Activated CD4-positive, alpha-beta memory T cell treated with anti-CD3 and anti-CD28 coated beads, Interleukin-2, amount 10 ng/mL, durations not matched to agents 7 days and 5 days (primary cell): ENCODE results near the gene ARSG. TPM values are rescaled to one million over a fixed set of nuclear protein-coding genes. Genes with fewer than 3 reads are reported as not detected.
"Not testable (repeated sequence)": the region's sequence is repeated elsewhere in the genome, so short reads cannot be mapped to it uniquely, and the experiment has no call there.

Experiments
- CTCF ChIA-PET: fragments of 350-600 bp; sonication (Branson Sonifier 250); formaldehyde crosslinking; loops from one replicate; lab custom pipeline; 2021; ENCODE audit warnings: antibody characterized with exemption, inconsistent platforms; lab: Charles Lee
- POLR2A ChIA-PET: fragments of 350-600 bp; sonication (Branson Sonifier 250); formaldehyde crosslinking; loops from one replicate; lab custom pipeline; 2021; ENCODE audit warnings: antibody characterized with exemption; lab: Charles Lee
- DNase-seq: peaks from one replicate; pipeline ENCODE4 v3.0.0-alpha.2; 2020
- H3K27ac Mint-ChIP-seq: one replicate; pipeline ENCODE4 v1.8.0; 2021; ENCODE audit warnings: mild to moderate bottlenecking, mixed read lengths
- H3K27me3 Mint-ChIP-seq: one replicate; pipeline ENCODE4 v1.8.0; 2021; ENCODE audit warnings: mixed read lengths
- H3K36me3 Mint-ChIP-seq: one replicate; pipeline ENCODE4 v1.8.0; 2021; ENCODE audit warnings: low read depth, mixed read lengths
- H3K4me1 Mint-ChIP-seq: one replicate; pipeline ENCODE4 v1.8.0; 2021; ENCODE audit warnings: mixed read lengths
- H3K4me3 Mint-ChIP-seq: one replicate; pipeline ENCODE4 v1.8.0; 2021; ENCODE audit warnings: mild to moderate bottlenecking, mixed read lengths
- H3K9me3 Mint-ChIP-seq: one replicate; pipeline ENCODE4 v1.8.0; 2021; ENCODE audit warnings: mixed read lengths
- total RNA-seq, 2 experiments: library from RNA; stranded (reverse); gene quantifications; one replicate each; pipeline ENCODE4 v1.2.3, GENCODE V29; 2021

The ARSG gene
- total RNA-seq, 2 experiments from 2014 or later = 13.5 to 16.8 TPM

DNA sequence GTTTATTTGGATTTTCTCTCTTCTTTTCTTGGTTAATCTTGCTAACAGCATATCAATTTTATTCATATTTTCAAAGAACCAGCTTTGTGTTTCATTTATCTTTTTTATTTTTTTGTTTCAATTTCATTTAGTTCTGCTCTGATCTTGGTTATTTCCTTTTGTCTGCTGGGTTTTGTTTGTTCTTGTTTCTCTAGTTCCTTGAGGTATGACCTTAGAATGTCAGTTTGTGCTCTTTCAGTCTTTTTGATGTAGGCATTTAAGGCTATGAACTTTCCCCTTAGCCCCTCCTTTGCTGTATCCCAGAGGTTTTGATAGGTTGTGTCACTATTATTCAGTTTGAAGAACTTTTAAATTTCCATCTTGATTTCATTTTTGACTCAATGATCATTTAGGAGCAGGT lies 123.6 kb downstream of the ARSG start:
- H3K9me3 Mint-ChIP-seq = peaks cover 20% of the 10 kb centered on the region
- POLR2A ChIA-PET = interaction anchor here (0.8 to 1.8 kb wide), 6 partner anchors 13 to 209 kb away, joined by 3 to 9 read pairs (median 3); partner anchors contain the start of genes ARSG and SLC16A6
- CTCF ChIA-PET = interaction anchor here (1.1 to 2.2 kb wide), 3 partner anchors 17 to 128 kb away, joined by 3 to 9 read pairs (median 5); no protein-coding TSS in a partner anchor
- peak overlapping the region; percentile 18 for H3K27ac Mint-ChIP-seq
- not testable (repeated sequence) for H3K27me3 Mint-ChIP-seq, DNase-seq
- peak overlapping the region; percentile 88 for H3K4me3 Mint-ChIP-seq
- H3K4me1 Mint-ChIP-seq = peaks cover 25% of the 10 kb centered on the region
- H3K36me3 Mint-ChIP-seq = peaks cover 48% of the 10 kb centered on the region

DNA sequence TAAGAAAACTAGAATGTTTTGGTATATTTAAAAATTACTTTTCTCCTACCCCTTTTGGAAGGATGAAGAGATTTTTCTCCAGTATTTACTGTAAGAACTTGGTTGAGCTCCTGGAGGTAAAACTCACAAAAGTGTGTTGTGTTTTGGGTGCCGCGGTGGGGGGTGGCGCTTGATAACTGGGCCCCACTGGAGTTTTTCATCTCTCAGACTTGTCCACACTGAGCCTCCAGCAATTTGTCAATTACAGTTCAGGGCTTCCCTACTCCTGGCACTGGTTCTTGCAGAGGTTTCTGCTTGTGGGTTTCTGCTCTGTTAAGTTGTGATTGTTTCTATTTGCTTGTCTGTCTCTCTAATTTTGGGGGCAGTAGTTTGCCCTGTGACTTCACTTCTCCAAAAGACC lies 126.0 kb downstream of the ARSG start:
- Mint-ChIP-seq H3K27ac (no peak overlapping the region), H3K36me3 (peaks cover 62% of the 10 kb centered on the region), H3K4me1 (peaks cover 25% of the 10 kb centered on the region), H3K9me3 (peaks cover 15% of the 10 kb centered on the region), H3K4me3 (no peak overlapping the region), H3K27me3 (no peaks in the 10 kb centered on the region)
- CTCF ChIA-PET = interaction anchor here (1.6 to 1.9 kb wide), 3 partner anchors 18 to 154 kb away, joined by 3 to 4 read pairs (median 3); no protein-coding TSS in a partner anchor
- no peak for DNase-seq
- POLR2A ChIA-PET = interaction anchor here (0.9 kb wide), 1 partner anchor 127 kb away, joined by 3 read pairs; no protein-coding TSS in a partner anchor

DNA sequence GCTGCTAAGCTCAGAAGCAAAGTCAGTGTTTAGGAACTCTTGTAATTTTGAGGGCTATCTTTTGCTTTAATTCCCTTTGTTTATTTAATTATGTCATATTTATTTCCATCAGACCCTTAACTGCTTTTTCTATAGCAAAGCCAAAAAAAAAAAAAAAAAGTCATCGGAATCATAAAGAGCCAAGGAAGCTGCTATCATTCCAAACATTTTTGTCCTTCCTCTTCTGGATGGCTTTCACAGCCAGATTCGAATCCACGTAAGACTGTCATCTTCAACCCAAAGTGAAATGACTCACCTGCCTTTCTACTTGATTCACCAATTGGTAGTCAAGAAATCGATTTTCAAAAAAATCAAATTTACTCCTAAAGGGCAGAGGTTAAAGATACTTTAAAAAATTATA lies 127.6 kb downstream of the ARSG start:
- no peak overlapping the region for H3K27ac Mint-ChIP-seq
- no peak overlapping the region for H3K4me3 Mint-ChIP-seq
- H3K36me3 Mint-ChIP-seq = peaks cover 72% of the 10 kb centered on the region
- CTCF ChIA-PET = interaction anchor here (1.4 kb wide), 1 partner anchor 18 kb away, joined by 5 read pairs; no protein-coding TSS in a partner anchor
- peaks cover 23% of the 10 kb centered on the region for H3K4me1 Mint-ChIP-seq
- POLR2A ChIA-PET = no interaction called here
- H3K27me3 Mint-ChIP-seq = no peaks in the 10 kb centered on the region
- DNase-seq = no peak
- H3K9me3 Mint-ChIP-seq = peaks cover 15% of the 10 kb centered on the region

DNA sequence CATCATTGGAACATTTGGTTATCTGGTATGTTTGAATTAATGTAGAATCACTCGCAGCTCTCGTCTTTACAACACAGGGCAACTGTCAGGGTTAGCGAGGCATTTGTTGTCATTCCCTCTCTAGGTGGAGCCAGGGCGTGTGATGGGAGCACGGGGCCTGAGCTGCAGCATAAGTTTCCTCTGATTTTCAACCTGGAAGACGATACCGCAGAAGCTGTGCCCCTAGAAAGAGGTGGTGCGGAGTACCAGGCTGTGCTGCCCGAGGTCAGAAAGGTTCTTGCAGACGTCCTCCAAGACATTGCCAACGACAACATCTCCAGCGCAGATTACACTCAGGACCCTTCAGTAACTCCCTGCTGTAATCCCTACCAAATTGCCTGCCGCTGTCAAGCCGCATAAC lies 128.8 kb downstream of the ARSG start:
- Mint-ChIP-seq H3K27ac (no peak overlapping the region), H3K4me3 (no peak overlapping the region), H3K4me1 (peaks cover 11% of the 10 kb centered on the region), H3K36me3 (peaks cover 69% of the 10 kb centered on the region), H3K9me3 (peaks cover 13% of the 10 kb centered on the region), H3K27me3 (no peaks in the 10 kb centered on the region)
- ChIA-PET POLR2A (no interaction called here), CTCF (interaction anchor here (1.4 kb wide), 1 partner anchor 16 kb away, joined by 5 read pairs; no protein-coding TSS in a partner anchor)
- no peak for DNase-seq

DNA sequence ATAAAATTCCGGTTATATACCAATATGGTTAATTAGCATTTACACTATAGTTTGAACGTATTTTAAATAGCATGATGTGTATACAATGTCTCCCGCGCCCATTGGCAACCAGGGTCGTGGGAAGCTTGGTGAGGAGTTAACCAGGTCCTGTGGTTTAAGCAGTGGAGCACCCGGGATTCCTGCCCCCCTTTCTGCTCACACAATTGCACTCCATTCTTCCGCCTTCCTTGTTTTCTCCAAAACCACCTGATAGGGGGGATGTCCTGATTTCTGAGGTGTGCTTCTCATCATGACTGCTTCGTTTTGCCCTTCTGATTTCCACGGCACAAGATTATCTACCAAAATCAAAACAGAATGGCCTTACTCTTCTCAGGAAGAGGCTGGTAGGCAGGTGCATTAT lies 130.2 kb downstream of the ARSG start:
- no peak for DNase-seq
- ChIA-PET POLR2A (no interaction called here), CTCF (no interaction called here)
- Mint-ChIP-seq H3K36me3 (peaks cover 66% of the 10 kb centered on the region), H3K27ac (no peak overlapping the region), H3K9me3 (peaks cover 4% of the 10 kb centered on the region), H3K27me3 (no peaks in the 10 kb centered on the region), H3K4me3 (no peak overlapping the region), H3K4me1 (peaks cover 2% of the 10 kb centered on the region)

DNA sequence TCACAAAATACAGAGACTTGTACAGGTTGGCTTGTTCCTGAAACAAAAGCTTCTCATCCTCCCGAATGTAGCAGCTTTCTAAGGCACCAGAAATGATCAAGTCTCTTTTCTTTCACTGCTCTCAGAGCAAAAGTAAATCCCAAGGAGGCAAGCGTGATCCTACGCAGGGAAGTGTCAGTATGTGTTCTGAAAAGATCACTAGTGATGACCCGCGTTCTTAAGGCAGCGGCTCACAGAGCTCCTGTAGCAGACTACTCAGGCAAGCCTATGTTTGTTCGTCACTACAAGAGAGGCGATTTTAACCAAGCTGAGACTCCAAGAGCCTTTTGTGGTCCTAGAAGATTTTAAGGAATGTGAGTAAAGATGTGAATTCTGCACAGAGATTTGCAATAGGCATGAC lies 131.5 kb downstream of the ARSG start:
- H3K36me3 Mint-ChIP-seq = peaks cover 66% of the 10 kb centered on the region
- ChIA-PET POLR2A (interaction anchor here (1.7 kb wide), 1 partner anchor 24 kb away, joined by 4 read pairs; no protein-coding TSS in a partner anchor), CTCF (no interaction called here)
- no peaks in the 10 kb centered on the region for H3K4me1 Mint-ChIP-seq
- no peak overlapping the region for H3K4me3 Mint-ChIP-seq
- H3K27me3 Mint-ChIP-seq = no peaks in the 10 kb centered on the region
- H3K9me3 Mint-ChIP-seq = no peaks in the 10 kb centered on the region
- no peak overlapping the region for H3K27ac Mint-ChIP-seq
- DNase-seq = no peak

DNA sequence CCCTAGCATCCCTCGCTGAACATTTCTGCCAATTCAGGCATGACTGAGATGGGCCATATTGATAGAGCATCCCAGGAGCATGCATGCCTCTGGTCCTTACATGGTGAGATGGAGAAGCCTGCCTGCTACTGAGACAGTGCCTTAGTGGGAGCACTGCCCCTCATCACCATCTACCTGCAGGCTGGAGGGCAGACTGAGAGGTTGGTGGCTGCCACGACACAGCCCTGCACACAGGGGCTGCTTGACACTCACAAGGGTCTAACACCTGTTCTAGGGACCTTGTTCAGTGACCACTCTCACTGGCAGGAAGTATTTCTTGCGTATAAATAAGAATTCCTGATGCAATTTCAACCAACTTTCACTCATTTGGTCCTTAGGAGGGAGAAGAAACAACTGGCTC lies 132.0 kb downstream of the ARSG start:
- Mint-ChIP-seq H3K4me3 (no peak overlapping the region), H3K27ac (no peak overlapping the region), H3K27me3 (no peaks in the 10 kb centered on the region), H3K9me3 (no peaks in the 10 kb centered on the region), H3K4me1 (no peaks in the 10 kb centered on the region), H3K36me3 (peaks cover 62% of the 10 kb centered on the region)
- ChIA-PET CTCF (no interaction called here), POLR2A (interaction anchor here (1.7 kb wide), 1 partner anchor 25 kb away, joined by 4 read pairs; no protein-coding TSS in a partner anchor)
- DNase-seq = no peak

DNA sequence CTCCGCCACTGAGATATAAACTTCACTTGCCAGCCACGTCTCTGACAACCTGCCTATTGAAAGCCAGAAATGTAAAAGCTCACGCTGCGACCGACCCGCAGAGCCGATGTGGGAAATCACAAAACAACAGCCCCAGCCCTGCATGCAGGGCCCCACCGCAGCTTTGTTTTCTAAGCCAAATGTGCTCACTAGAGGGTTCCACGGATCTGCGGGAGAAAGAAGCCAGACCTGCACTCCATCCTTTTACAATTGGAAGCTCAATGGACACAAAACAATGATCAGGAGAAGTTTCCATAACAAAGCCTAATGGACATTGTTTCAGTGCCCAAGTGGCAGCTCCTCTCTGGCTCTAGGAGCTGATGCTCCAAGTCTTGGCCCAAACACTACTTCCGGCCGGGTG lies 132.9 kb downstream of the ARSG start:
- ChIA-PET POLR2A (interaction anchor here (1.2 to 1.7 kb wide), 2 partner anchors 25 to 31 kb away, joined by 3 to 4 read pairs; no protein-coding TSS in a partner anchor), CTCF (interaction anchor here (0.5 to 1.2 kb wide), 3 partner anchors 10 to 315 kb away, joined by 3 read pairs; no protein-coding TSS in a partner anchor)
- no peaks in the 10 kb centered on the region for H3K4me1 Mint-ChIP-seq

DNA sequence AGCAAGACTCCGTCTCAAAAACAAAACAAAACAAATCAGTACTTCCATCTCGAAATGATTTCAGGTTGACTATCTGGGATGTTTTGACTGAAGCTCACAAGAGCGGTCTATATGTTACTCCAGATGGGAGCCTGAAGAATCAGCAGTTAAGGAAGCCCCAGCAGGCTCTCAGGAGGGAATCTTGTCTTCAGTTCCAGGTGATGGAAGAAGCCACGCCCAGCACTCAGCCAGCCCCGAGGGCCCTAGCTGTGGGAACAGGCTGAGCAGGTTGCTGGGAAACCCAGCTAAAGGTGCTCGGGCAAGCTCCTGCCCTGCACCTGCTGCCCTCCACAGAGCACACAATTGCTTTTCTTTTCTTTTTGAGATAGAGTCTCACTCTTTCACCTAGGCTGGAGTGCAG lies 133.6 kb downstream of the ARSG start:
- ChIA-PET POLR2A (interaction anchor here (1.1 to 1.2 kb wide), 2 partner anchors 31 to 133 kb away, joined by 3 to 4 read pairs; no protein-coding TSS in a partner anchor), CTCF (interaction anchor here (1.2 kb wide), 1 partner anchor 26 kb away, joined by 3 read pairs; no protein-coding TSS in a partner anchor)
- DNase-seq = no peak
- Mint-ChIP-seq H3K9me3 (no peaks in the 10 kb centered on the region), H3K36me3 (peaks cover 60% of the 10 kb centered on the region), H3K27me3 (no peaks in the 10 kb centered on the region), H3K4me1 (no peaks in the 10 kb centered on the region), H3K27ac (no peak overlapping the region), H3K4me3 (no peak overlapping the region)

More for the DNA sequence above, 132.9 kb downstream of the ARSG start:
- no peaks in the 10 kb centered on the region for H3K27me3 Mint-ChIP-seq
- H3K27ac Mint-ChIP-seq = no peak overlapping the region
- H3K36me3 Mint-ChIP-seq = peaks cover 60% of the 10 kb centered on the region
- no peak for DNase-seq
- H3K9me3 Mint-ChIP-seq = no peaks in the 10 kb centered on the region
- H3K4me3 Mint-ChIP-seq = no peak overlapping the region

DNA sequence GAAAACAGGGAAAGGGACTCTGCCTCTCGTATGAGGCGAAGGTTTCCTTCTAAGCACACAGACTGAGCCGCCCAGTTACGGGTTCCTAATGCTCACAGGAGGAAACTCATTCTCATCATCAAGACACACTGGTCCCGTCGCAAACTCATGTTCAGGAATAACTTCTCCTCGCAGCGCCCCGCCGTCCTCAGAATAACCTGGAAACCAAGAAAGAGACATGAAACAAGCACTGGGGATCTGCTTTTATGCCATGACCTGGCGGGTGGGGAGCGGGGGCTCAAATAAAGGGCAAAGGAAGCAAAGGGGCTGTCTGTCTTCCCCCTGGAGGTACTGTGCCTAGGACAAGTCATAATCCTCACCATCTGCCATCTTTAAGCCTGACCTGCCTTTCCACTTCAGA lies 134.7 kb downstream of the ARSG start:
- no peaks in the 10 kb centered on the region for H3K4me1 Mint-ChIP-seq
- peaks cover 57% of the 10 kb centered on the region for H3K36me3 Mint-ChIP-seq
- ChIA-PET POLR2A (no interaction called here), CTCF (interaction anchor here (1.7 kb wide), 1 partner anchor 11 kb away, joined by 5 read pairs; no protein-coding TSS in a partner anchor)
- no peaks in the 10 kb centered on the region for H3K9me3 Mint-ChIP-seq
- no peak overlapping the region for H3K27ac Mint-ChIP-seq
- no peak for DNase-seq
- H3K4me3 Mint-ChIP-seq = no peak overlapping the region
- no peaks in the 10 kb centered on the region for H3K27me3 Mint-ChIP-seq

DNA sequence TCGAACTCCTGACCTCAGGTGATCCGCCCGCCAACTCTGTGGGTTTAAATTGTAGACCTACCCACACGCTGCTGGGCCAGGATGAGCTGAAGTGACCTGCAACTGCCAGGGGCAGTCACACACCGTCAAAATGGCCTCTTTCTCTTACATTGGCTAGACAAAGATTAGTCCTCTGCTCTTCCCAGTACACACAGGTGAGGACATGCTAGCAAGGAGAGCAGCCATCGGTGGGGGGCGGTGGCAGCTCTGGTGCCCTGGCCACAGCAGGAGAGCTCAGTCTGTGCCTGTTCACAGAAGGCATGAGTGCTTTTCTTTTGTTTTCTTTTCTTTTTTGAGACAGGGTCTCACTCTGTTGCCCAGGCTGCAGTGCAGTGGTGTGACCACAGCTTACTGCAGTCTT lies 136.3 kb downstream of the ARSG start:
- peaks cover 63% of the 10 kb centered on the region for H3K36me3 Mint-ChIP-seq
- H3K27me3 Mint-ChIP-seq = no peaks in the 10 kb centered on the region
- H3K9me3 Mint-ChIP-seq = no peaks in the 10 kb centered on the region
- H3K4me1 Mint-ChIP-seq = peaks cover 10% of the 10 kb centered on the region
- ChIA-PET CTCF (interaction anchor here (0.6 to 0.9 kb wide), 3 partner anchors 82 to 256 kb away, joined by 3 read pairs; no protein-coding TSS in a partner anchor), POLR2A (interaction anchor here (0.7 to 1.4 kb wide), 3 partner anchors 11 to 164 kb away, joined by 3 read pairs; no protein-coding TSS in a partner anchor)
- DNase-seq = no peak
- no peak overlapping the region for H3K27ac Mint-ChIP-seq
- H3K4me3 Mint-ChIP-seq = no peak overlapping the region

DNA sequence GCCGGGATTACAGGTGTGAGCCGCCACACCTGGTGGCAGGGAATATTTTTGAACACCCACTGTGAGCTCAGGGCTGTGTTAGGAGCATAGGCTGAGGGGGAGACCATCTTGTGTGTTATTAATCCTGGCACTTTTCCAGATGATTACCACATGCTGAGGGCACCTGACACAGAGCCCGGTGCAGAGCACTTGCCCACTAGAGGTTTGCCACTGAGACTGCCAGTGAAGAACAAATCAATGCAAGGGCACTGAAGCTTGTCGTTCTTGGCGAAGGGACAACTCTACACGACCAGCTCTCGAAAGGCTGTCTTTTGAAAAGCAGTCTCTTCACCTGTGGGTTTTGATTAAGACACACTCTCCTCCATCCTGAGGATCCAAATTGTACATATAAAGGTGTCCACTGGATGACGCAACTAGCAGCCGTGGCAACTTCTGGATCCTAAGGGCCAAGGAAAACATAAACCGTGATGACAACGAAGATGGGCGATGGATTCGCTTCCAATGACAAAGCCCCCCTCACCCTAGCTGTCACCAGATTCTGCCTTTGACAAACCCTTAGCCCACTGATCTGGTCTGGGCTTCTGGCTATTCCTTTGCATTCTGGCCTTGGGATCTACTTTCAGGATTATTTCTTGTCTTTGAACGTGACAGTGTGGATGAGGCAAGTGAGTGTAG lies 137.3 kb downstream of the ARSG start:
- CTCF ChIA-PET = interaction anchor here (0.6 to 1.1 kb wide), 3 partner anchors 30 to 164 kb away, joined by 3 to 4 read pairs (median 3); no protein-coding TSS in a partner anchor
- POLR2A ChIA-PET = interaction anchor here (1.0 to 1.4 kb wide), 3 partner anchors 12 to 84 kb away, joined by 3 read pairs; no protein-coding TSS in a partner anchor
- H3K4me1 Mint-ChIP-seq = peaks cover 10% of the 10 kb centered on the region
- peaks cover 62% of the 10 kb centered on the region for H3K36me3 Mint-ChIP-seq
- no peaks in the 10 kb centered on the region for H3K27me3 Mint-ChIP-seq
- H3K4me3 Mint-ChIP-seq = no peak overlapping the region
- H3K9me3 Mint-ChIP-seq = no peaks in the 10 kb centered on the region
- no peak for DNase-seq
- H3K27ac Mint-ChIP-seq = no peak overlapping the region

DNA sequence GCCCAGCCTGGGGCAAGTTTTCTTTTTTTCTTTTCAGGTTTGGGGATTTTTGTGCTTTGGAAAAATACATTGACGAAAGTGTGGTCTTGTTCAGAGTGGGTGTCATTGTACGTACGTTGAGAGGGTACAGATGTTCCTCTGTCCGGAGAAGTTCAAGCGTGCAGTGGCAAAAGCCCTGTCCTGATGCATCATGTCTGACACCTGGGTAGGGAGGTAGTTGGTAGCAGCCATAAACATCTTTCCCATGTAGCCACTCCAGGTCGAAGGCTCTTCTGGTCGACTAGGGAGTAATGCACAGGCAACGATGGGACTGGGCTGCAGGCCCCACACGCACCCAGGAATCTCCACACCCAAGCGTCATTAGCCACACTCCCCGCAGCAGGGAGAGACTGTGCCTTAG lies 138.6 kb downstream of the ARSG start:
- no peak for DNase-seq
- ChIA-PET POLR2A (no interaction called here), CTCF (no interaction called here)
- Mint-ChIP-seq H3K4me1 (peaks cover 14% of the 10 kb centered on the region), H3K27ac (no peak overlapping the region), H3K36me3 (peaks cover 71% of the 10 kb centered on the region), H3K9me3 (no peaks in the 10 kb centered on the region), H3K4me3 (no peak overlapping the region), H3K27me3 (no peaks in the 10 kb centered on the region)
